NCI-H2171 treated with DMSO at 0.1 percent for 48 hours (cell line): ENCODE data around the gene HNRNPM.

Experiments
- DNase-seq: peaks from one replicate; lab custom pipeline; 2025; lab: John Stamatoyannopoulos, UW

Gene HNRNPM

GRCh38 chr19:8459520-8460270 is 14.9 kb downstream of the HNRNPM start:
- no peak for DNase-seq

DNA sequence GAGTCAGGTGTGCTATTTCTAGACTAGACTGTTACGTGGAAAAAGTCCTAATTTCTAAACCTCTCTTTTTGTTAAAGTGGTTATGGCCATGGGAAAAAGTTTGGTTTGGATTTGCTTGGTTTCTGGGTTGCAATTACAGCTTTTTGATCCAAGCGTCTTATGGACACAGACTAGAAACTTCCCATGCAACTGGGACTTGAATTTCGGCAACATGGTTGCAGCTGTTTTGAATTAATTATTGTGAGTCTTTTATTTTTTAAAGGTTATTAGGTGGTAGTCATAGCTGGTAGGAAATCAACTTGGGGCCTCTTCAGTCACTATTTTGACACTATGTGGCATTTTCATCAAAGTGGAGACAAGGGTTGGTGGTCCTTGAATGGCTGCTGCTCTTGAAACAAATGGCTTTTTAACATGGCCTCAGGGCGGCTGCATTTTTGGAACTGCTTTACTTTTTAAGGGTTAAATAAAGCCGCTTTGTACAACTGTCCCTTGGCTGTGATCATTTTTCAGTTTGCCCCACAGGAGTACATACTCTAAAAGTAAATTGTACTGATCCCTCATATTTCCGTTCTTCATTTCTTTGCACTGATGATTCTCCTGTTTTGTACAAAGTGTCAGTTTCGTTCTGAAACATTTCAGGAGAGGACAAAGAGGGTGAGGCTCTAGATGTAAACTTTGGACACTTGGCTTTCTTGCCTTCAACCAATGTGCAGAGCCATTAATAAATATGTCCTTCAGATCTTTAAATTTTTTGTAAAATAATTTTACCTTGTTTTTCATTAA is 15.9 kb downstream of the HNRNPM start:
- DNase-seq = no peak

- no peak for DNase-seq
Observed at GRCh38 chr19:8461376-8461775, 16.6 kb downstream of the HNRNPM start.

DNA sequence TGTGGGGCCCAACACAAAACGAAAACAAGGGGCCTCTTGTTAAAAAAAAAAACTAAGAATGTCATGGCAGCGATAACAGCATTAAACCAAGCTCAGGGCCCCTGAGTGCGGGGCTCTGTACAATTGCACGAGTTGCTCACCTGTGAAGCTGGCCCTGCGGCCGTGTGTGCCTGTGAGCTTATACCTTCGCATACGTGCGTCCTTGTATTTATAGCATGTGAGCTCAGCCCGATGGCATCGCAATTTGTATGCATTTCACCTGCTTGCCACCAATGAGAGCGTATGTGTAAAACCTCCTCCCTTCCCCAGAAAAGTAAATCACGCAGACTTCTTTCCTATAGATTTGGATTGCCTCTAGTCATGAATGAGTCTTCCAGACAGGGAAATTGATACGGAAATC is 17.1 kb downstream of the HNRNPM start:
- DNase-seq = no peak

GRCh38 chr19:8462571-8462970 is 17.8 kb downstream of the HNRNPM start:
- DNase-seq = no peak

- DNase-seq = no peak
Observed at GRCh38 chr19:8463365-8463764, 18.6 kb downstream of the HNRNPM start.

DNA sequence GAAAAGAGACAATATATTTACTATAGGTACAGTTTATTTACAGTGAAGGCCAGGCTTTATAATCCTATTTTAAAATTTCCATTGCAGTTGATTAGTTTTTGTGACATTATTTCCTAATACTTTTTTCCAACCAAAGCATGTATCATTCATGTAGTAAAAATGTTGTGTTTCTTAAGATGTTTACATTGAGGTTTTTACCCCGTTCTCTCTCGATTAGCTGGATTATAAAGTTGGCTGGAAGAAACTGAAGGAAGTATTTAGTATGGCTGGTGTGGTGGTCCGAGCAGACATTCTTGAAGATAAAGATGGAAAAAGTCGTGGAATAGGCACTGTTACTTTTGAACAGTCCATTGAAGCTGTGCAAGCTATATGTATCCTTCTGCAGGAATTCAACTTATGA is 21.2 kb downstream of the HNRNPM start:
- DNase-seq = no peak

DNA sequence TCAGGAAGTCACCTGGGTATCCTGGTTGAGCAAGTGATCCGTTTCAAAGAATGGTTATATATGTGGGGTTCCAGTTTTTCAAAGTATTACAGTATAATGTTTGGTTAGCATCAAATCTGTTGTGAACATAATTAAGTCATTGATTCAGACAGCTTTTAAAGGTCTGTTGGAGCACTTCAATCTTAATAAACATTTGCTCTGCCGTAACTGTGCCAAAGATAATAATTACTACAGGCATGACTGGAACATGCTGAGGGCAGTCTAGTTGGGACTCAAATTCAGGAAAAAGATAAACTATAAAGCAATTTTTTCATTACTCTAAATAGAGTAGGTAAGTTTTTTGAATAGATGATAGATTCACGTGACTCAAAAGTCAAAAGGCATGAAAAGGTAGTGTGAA is 23.3 kb downstream of the HNRNPM start:
- DNase-seq = no peak

GRCh38 chr19:8468761-8469373 is 24.1 kb downstream of the HNRNPM start:
- DNase-seq = no peak

- DNase-seq = no peak
Observed at GRCh38 chr19:8469613-8470368, 25.0 kb downstream of the HNRNPM start.

- no peak for DNase-seq
Observed at GRCh38 chr19:8473648-8474476, 29.1 kb downstream of the HNRNPM start.

DNA sequence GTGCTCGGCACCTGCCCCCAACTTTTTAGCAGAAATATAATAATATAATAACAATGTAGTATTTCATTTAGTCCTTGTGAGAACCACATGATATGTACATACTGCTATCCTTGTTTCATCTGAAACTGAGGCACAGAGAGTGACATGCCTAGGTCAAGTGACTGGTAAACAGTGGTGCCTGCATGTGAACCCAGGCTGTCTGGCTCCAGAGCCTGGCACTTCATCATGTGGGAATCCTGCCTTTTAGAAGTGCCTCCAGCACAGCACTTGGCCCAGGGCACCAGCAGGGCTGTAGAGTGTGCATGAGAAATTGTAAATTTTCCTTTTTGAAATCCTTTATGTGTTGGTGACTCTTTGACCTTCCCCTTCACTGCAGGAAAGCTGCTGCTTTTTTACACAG is 30.2 kb downstream of the HNRNPM start:
- DNase-seq = no peak

DNA sequence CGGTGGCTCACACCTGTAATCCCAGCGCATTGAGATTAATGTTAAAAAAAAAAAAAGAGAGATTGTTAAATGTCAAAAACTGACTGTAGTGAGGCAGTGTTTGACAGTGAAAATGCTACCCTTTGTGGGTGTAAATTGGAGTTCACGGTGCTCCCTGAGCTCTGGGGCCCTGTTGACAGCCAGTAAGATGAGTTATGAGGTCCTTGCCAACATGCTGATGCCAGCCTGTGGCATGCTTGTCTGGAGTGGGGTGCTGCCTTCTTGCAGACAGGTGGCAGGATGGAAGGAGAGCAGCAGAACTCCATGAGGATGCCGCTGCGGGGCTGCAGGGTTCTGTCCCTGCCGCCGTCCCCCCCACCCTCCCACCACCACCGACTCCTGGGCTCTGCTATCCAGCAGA is 31.7 kb downstream of the HNRNPM start:
- no peak for DNase-seq

DNA sequence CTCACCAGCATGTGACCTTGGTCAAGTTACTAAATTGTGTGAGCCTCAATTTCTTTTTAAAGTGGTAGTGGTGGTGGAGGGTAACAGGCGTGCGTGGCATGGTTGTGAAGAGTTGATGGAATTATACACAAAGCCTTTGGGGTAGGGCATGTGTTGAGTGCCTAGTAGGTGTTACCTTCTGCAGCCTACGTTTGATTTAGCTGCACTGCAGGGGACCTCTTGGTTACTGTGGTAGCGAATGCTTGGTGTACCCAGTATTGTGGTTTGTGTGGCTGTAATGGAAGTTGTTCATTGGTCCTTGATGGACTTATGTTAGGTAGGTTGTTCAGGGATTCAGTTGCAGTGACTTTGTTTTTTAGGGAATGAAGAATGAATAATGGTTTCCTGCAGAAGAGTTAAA is 33.1 kb downstream of the HNRNPM start:
- DNase-seq = no peak

DNA sequence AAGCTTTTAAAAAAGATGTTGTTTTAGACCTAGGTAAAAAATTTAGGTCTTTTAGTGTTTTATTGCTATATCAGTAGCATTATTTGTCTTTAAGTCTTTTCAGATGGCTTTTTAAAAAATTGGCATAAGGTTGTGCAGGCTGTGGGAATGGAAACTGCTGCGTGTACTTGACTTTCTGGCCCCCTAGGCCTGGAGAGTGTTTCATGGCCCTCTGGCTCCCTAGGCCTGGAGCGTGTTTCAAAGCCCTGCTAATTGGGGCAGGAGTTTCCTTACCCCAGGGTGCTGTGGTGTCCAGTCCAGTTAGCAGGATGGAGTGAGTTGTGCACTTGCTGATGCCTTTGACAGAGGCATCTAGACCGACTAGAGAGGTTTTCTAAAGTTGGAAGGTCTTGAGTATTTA is 33.8 kb downstream of the HNRNPM start:
- DNase-seq = no peak

DNA sequence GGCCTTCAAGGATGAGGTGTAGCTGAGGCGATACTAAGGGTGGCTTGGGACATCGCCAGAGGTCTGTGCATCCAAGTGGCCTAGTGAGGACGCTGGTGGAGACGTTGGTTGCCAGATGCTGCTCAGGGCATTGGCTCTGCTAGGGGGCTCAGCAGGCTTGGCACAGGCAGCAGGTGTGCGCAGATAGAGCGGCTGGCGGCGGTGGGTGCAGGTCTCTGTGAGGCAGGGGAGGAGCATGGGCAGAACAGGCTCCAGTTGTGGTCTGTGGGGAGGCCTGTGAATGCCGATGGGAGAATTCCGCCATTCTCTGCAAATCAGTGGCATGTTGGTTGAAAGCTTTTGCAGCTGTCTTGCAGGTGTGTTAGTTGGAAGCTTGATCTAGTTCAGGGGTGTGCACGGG is 36.4 kb downstream of the HNRNPM start:
- DNase-seq = no peak

GRCh38 chr19:8481616-8482015 is 36.8 kb downstream of the HNRNPM start:
- DNase-seq = no peak

- no peak for DNase-seq
Observed at GRCh38 chr19:8482696-8483095, 37.9 kb downstream of the HNRNPM start.

GRCh38 chr19:8483165-8483564 is 38.4 kb downstream of the HNRNPM start:
- no peak for DNase-seq

DNA sequence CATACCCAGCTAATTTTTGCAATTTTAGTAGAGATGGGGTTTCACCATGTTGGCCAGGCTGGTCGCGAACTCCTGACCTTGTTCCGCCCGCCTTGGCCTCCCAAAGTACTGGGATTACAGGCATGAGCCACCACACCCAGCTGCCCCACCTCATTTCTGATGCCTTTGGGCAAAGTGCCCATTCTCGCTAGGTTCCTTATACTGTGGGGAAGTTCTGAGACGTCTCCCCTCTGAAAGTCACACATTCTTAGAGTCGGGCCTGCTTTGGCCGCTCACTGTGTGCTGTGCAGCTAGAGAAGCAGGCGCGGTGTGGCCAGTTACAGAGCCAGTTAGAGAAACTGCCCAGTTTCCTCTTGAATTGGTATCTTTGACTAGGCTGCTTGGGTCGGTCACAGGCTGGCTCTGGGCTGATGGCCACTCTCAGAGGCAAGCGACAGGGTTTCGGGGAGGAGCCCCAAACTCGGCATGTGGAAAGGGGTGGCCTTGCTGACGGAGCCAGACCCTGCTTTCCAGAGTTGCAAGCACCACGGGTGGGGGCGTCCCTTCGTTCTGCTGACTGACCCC is 39.6 kb downstream of the HNRNPM start:
- no peak for DNase-seq
